Esophagus muscularis mucosa (tissue), 4 donors: ENCODE data around the gene ZNF22.

ENCODE experiments used
- CTCF ChIP-seq, 3 experiments: fragments of 200-600 bp in 2 of 3; fragments of 450-650 bp in 1 of 3; sonication (generic) in 2 of 3; IDR thresholded peaks; one replicate each; pipeline ENCODE4 v1.5.1; 2017 to 2019; ENCODE audit warnings: antibody characterized with exemption in 3 of 3, mild to moderate bottlenecking in 2 of 3, moderate library complexity in 1 of 3
- EP300 ChIP-seq: sonication (generic); formaldehyde crosslinking; IDR thresholded peaks from one replicate; pipeline ENCODE4 v1.6.1; 2017; ENCODE audit warnings: antibody characterized with exemption
- POLR2A ChIP-seq: fragments of 450-650 bp; IDR thresholded peaks from one replicate; pipeline ENCODE4 v1.6.1; 2017; ENCODE audit warnings: antibody characterized with exemption, moderate library complexity, mild to moderate bottlenecking, low read depth
- POLR2AphosphoS5 ChIP-seq, 2 donors: sonication (generic); formaldehyde crosslinking; IDR thresholded peaks; one replicate each; pipeline ENCODE4 v1.6.1; 2017; ENCODE audit warnings: antibody characterized with exemption in 2 of 2

GRCh38 chr10:45050551-45051235 lies 50.0 kb downstream of the ZNF22 start:
- TF ChIP-seq POLR2AphosphoS5 (IDR thresholded peaks at IDR 0.05) (no peak), POLR2A (no peak), EP300 (no peak), CTCF (IDR thresholded peaks at IDR 0.05) (no peak)
